HG03039 (cell line): ENCODE measurements around the gene DDX11.
"Not testable (repeated sequence)": the region's sequence is repeated elsewhere in the genome, so short reads cannot be mapped to it uniquely, and the experiment has no call there.

Experiments
- ATAC-seq: cut with Tn5 transposase; IDR thresholded peaks from one replicate; pipeline ENCODE4 v1.9.1; 2021; ENCODE audit warnings: mild to moderate bottlenecking, moderate library complexity; ENCODE audit not compliant: unreplicated experiment

Gene DDX11

GRCh38 chr12:31066196-31066595 lies 7.5 kb upstream of the DDX11 start:
- ATAC-seq, result not testable (repeated sequence)

GRCh38 chr12:31067656-31068055 lies 6.0 kb upstream of the DDX11 start:
- not testable (repeated sequence) for ATAC-seq

GRCh38 chr12:31070971-31071740 lies 2.5 kb upstream of the DDX11 start:
- ATAC-seq, result not testable (repeated sequence)

- ATAC-seq, result not testable (repeated sequence)
Observed at GRCh38 chr12:31072962-31073361, 698 bp upstream of the DDX11 start.

- peak; percentile 31 for ATAC-seq
Observed at GRCh38 chr12:31074333-31074874, 744 bp downstream of the DDX11 start.

- ATAC-seq, result not testable (repeated sequence)
Observed at GRCh38 chr12:31076150-31076549, 2.5 kb downstream of the DDX11 start.

- ATAC-seq, result not testable (repeated sequence)
Observed at GRCh38 chr12:31077095-31077494, 3.4 kb downstream of the DDX11 start.

- ATAC-seq, result not testable (repeated sequence)
Observed at GRCh38 chr12:31077998-31078397, 4.3 kb downstream of the DDX11 start.

GRCh38 chr12:31079421-31079820 lies 5.8 kb downstream of the DDX11 start:
- not testable (repeated sequence) for ATAC-seq

- ATAC-seq, result not testable (repeated sequence)
Observed at GRCh38 chr12:31080221-31080620, 6.6 kb downstream of the DDX11 start.

- ATAC-seq, result not testable (repeated sequence)
Observed at GRCh38 chr12:31081274-31081673, 7.6 kb downstream of the DDX11 start.

- ATAC-seq, result not testable (repeated sequence)
Observed at GRCh38 chr12:31084241-31084640, 10.6 kb downstream of the DDX11 start.

- ATAC-seq, result not testable (repeated sequence)
Observed at GRCh38 chr12:31086032-31086431, 12.4 kb downstream of the DDX11 start.

GRCh38 chr12:31087486-31087885 lies 13.8 kb downstream of the DDX11 start:
- ATAC-seq, result not testable (repeated sequence)

- not testable (repeated sequence) for ATAC-seq
Observed at GRCh38 chr12:31087956-31088355, 14.3 kb downstream of the DDX11 start.

GRCh38 chr12:31089072-31089471 lies 15.4 kb downstream of the DDX11 start:
- ATAC-seq, result no peak

GRCh38 chr12:31091629-31092028 lies 18.0 kb downstream of the DDX11 start:
- not testable (repeated sequence) for ATAC-seq

- ATAC-seq, result not testable (repeated sequence)
Observed at GRCh38 chr12:31092718-31093117, 19.1 kb downstream of the DDX11 start.

GRCh38 chr12:31095080-31095860 lies 21.6 kb downstream of the DDX11 start:
- not testable (repeated sequence) for ATAC-seq

GRCh38 chr12:31096251-31097065 lies 22.8 kb downstream of the DDX11 start:
- ATAC-seq, result not testable (repeated sequence)

- ATAC-seq, result not testable (repeated sequence)
Observed at GRCh38 chr12:31097819-31098218, 24.2 kb downstream of the DDX11 start.
